ENCODE results near the gene VANGL1.
"Not testable (repeated sequence)": the region's sequence is repeated elsewhere in the genome, so short reads cannot be mapped to it uniquely, and the experiment has no call there.

The VANGL1 gene

DNA sequence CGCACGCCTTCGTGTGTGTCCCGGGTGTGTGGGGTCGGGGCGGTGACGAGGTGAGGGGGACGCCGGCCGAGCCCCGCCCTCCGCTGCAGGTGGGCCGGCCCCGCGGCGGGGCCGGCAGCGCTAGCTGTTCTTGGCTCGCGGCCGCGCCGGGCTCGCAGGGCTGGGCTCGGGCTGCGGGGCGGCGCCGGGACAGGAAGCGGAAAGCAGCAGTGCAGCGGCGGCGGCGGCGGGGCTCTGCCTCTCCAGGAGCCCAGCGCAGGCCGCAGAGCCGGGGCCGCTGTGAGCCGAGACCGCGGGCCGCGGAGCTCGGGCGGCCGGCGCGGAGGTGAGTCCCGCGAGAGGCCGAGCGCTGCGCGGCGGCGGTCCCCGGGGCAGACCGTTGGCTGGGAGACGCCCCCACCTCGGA, at the start of gene VANGL1:
TSS of gene VANGL1 (plus strand) at position 209 of the 406 bp plus-strand sequence. CDS start 9,444 bp downstream, outside the sequence.
- DNase-seq (ENCODE audit: low spot score): peak; percentile 36

DNA sequence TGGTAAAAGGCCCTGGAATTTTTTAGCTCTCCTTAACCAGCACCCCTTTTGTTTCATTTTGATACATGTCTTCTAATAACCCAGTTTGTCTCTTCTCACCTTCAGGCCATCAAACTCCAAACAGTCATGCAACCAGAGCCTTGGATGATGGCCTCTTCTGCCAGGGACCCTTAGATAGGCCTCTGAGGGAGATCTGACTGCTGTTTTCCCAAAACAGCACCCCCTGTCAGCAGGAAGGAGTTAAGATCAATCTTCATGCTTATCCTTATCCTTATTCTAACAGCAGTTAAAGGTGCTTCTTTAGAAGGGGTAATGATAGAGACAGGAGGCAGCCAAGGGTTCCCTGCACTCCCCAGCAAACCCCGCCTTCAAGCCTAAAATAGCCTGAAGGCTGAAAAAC, 49.5 kb upstream of the VANGL1 start:
- no peak for DNase-seq (ENCODE audit: low spot score)

DNA sequence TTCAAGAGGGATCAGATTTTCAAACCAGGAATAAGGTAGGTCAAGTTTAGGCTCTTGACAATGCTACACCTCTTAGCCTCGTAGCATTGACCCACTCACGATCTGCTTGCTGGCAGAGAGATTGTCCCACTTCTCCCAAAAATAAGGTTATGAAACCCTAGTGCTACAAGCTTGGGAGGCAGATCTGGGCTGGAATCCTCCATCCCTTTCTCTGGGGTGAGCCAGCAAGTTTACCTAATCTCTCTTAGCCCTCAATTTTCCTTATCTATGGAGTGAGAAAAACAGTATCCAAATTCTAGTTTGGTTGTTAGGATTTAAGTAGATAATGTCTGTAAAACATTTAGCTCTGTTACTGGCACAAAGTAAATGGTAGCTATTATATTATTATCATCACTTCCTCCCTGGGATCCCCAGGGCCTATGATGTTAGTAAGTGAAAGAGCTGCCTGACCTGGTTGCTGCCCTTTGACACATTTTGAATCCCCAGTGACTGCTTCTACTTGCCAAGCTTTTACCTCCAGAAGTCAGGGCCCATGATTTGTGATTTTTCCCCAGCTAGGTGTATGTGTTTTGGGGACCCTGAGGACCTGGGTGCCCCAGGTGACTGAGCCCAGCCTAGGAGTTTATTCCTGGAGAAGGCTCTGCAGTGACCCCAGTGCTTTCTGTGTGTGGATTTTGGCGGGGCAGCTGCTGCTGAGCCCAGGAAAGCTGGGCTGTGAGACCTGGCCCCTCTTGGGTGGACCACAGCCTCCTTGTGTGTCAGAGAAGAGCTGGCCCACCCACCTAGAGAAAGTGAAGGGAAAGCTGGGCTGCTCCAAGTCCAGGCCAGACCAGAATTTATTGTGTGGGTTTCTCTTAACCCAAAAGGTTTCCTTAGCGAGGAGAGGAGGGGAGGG, 48.2 kb upstream of the VANGL1 start:
- no peak for DNase-seq (ENCODE audit: low spot score)

DNA sequence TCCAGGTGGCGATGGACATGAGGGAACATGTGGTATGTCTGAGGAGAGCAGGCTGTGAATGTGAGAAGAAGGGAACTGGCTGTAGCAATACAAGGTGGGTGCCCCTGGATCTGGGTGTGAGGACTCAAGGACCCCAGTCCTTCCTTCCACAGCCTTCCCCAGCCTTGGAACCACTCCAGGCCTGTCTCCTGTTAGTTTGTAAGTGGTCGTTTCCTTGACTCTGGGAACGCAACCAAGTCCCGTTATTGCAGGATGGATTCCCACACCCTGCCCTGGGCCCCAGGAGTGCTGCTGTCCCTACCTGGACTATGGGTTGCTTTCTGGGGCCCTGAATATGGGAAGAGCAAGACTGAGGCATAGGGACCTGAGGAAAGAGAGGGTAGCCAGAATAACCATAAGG, 47.2 kb upstream of the VANGL1 start:
- no peak for DNase-seq (ENCODE audit: low spot score)

DNA sequence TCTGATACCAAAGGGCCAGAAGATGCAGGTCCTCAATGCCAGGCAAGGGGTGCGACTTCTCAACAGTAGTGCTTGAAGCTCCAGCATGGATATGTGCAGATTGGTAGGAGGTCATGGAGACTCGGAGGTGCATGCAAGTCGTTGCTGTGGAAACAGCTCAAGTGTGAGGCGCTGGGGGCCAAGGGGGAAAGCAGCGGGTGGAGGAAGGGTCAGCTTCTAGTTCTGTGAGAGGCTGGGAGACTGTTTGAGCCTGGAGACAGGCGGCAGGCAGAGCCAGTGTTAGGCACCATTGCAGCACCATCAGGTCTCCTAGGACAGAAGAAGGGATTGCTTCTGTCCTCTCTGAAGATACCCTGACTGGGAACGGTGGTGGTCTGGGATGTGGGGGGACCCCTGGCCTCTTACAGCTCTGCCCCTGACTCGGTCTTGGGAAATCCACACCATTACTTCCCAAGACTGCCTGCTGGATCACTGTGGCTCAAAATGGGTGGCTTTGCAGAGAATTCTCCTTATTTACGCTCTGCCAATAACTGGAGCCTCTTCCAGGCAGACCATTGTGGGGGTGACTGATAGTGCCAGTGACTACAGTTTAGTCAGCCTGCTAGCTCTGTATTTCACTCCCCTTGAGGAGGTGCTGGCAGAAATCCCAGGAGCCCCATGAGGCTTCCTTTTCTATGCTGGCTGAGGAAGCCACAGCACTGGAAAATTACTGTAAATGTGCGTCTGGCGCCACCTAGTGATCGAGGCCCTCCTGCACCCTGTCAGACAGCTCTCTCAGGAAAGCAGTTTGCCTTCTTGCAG, 46.3 kb upstream of the VANGL1 start:
- DNase-seq (ENCODE audit: low spot score): peak; percentile 55

DNA sequence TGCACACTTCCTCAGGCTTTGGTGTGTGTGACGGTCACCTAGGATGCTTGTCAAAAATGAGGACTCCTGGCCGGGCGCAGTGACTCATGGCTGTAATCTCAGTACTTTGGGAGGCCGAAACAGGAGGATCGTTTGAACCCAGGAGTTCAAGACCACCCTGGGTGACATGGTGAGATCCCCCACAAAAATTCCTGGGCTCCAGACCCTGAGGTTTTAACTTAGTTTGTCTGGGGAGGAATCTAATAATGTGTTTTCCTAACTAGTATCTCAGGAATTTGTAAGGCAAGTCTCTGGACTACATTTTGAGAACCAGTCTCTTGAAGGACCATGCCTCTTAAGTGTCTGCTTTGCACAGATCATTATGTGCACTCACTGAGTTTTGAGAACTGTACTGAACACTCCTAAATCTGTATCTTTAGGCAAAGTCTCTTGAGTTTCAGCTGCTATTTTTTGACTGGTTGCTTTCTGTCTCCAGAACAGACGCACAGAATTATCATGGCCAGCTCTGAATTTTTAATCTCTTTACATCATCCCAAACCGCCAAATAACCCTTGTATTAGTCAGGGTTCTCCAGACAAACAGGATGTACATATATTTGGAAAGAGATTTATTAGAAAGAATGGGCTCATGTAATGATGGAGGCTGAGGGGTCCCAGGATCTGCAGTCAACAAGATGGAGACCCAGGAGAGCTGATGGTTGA, 45.5 kb upstream of the VANGL1 start:
- no peak for DNase-seq (ENCODE audit: low spot score)

DNA sequence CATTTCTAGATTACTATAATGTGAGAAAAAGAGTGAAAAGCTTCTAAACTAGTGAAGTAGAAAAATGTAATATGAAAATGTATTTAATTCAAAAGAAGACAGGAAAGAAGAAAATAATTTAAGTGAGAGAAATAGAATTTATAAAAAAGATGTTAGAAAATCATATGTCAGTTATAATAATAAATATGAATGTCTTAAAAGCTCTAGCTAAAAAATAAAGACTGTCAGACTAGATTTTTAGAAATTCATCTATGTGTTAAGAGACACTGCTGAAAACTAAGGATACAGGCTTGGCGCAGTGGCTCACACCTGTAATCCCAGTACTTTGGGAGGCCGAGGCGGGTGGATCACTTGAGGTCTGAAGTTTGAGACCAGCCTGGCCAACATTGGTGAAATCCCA, 37.3 kb upstream of the VANGL1 start:
- DNase-seq (ENCODE audit: low spot score): no peak

DNA sequence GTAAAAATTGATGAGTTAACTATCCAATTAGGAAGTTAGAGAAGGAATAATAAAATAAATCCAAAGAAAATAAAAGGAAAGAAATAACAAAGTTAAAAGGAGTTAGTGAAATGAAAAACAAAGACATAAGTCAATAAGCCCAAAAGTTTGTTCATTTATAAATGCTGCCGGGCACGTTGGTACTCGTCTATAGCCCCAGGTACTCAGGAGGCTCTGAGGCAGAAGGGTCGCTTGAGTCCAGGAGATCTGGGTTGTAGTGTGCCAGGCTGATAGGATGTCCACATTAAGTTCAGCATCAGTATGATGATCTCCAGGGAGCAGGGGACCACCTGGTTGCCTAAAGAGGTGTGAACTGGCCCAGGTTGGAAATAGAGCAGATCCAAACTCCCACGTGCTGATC, 35.5 kb upstream of the VANGL1 start:
- no peak for DNase-seq (ENCODE audit: low spot score)

DNA sequence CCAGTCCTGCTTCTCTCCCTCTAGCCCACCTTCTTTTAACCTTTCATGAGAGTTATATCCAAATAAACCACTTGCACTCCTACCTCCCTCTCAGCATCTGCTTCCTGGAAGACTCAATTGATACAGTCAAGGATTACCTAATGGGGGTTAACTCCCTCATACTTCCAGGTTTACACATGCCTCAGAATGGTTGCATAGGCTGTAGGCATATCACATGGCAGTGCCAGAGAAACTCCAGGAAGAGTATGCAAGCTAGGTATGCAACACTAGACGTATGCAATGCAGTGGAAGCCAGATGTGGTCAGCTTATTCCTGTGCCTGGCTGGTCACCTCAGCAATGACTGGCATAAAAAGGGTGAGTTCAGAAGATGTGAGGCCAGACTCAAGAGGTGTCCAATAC, 32.7 kb upstream of the VANGL1 start:
- no peak for DNase-seq (ENCODE audit: low spot score)

DNA sequence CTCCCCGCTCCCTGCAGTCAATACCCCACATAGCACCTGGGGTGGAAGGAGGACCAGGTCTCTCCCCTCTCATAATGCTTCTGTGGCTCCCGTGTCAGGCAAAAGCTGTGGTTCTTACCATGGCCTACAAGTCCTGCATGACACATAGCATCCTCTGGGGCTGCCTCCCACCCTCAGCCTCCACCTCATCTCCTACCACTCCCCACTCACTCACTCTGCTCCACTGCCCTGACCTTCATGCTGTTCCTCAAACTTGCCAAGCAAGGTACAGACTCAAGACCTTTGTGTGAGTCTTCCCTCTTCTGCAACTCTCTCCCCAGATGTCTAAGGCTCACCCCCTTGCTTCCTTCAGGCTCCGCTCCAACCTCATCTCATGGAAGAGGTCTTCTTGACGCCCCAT, 28.0 kb upstream of the VANGL1 start:
- no peak for DNase-seq (ENCODE audit: low spot score)

DNA sequence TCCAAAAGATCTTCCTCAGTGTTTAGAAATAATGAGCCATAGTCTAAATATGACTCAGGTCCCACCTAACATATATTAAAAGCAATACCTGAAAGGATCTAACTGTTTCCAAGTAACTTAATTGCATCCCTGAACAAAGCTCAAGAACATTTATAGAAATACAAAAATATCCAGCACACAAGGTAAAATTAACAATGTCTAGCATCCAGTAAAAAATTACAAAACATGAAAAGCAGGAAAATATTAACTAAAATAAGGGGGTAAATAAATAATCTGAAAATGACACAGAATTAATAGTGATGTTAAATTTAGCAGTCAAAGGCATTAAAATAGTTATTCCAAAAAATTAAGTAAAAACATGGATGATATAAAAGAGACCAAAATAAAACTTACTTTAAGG, 21.3 kb upstream of the VANGL1 start:
- no peak for DNase-seq (ENCODE audit: low spot score)

DNA sequence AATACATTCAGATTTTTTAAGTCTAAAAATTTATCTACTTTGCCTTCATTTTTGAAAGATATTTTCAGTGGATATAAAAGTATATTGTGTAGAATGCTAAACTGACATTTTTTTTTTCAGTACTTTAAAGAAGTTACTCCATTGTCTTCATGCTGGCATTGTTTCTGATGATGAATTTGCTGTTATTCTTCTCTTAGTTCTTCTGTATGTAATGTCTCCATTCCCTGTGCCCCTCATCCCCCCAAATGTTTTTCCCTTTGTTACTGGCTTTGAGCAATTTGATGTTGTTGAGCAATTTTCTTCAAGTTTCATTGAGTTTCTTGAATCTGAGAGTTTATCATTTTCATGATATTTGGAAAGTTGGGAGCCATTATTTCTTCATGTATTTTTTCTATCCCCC, 20.8 kb upstream of the VANGL1 start:
- DNase-seq (ENCODE audit: low spot score): no peak

DNA sequence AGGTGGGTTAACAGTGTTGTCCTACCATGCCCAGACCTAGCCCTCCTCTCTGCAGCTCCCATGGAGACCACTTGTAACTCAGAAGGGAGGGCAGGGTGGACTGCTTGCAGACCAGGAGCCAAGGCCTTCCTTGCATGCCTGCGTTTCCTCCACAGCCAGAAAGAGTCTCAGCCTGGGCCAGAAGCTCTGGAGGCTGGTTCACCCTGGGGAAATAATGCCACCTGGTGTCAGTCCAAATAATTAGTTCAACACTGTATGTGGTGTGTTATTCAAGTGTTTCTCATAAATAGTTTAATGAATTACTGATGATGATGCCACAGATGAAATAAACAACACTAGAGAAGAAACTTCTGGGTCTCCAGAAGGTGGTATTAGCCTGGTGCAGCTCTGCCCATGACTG, 16.9 kb upstream of the VANGL1 start:
- no peak for DNase-seq (ENCODE audit: low spot score)

DNA sequence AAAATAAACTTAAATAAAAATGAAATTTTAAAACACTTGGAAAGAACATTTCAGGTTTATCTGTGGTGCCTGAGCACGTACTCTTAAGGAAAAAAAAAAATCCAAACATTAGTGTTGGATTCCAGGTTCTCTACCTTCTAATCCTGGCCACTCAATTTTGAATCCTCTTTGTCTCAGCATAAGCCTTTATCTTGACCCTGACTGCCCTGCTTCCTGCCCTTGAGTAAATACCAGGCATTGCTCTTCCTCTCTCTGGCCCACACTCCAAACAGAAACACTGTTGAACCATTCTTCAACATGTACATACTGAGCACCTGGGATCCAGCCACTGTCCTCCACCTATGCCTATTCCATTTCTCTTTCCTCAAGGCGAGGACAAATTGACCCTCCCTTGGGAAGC, 11.4 kb upstream of the VANGL1 start:
- DNase-seq (ENCODE audit: low spot score): no peak

DNA sequence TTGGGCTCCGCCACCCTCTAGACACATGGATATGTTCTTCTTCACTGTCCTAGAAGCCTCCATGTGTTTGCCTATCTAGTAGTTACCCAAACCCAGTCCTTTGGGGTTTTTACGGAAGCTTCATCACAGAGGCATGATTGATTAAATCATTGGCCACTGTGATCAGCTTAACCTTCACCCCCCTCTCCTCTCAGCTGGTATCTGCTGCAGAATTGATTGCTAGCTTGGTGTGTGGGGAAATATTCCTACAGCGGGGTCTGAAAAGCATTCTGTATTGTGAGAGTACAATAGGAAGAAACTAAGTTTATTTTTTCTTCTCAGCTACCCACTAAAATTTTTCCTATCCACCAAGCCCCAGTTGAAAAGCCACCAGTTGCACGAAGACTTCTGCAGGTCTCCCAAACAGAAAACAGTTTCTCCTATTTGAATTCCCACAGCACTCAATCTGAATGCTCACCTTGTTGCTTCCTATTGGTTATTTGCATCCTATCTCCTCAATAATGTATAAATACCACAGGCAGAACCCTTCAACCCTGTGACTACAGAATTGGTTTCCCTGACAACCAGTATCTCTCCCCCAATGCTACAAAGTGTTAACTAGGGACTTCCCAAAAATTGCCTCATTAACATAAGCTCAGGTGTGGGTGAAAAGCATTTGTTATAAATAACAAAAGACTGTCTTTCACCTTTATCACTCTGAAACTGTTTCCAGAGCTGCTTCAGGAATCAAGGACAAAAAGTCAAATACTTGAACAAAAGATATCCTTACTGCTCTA, 9.3 kb upstream of the VANGL1 start:
- DNase-seq (ENCODE audit: low spot score): no peak

DNA sequence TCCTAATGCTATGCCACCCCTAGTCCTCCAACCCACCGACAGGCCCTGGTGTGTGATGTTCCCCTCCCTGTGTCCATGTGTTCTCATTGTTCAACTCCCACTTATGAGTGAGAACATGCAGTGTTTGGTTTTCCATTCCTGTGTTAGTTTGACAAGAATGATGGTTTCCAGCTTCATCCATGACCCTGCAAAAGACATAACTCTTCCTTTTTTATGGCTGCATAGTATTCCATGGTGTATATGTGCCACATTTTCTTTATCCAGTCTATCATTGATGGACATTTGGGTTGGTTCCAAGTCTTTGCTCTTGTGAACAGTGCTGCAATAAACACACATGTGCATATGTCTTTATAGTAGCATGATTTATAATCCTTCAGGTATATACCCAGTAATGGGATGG, 8.2 kb upstream of the VANGL1 start:
- DNase-seq (ENCODE audit: low spot score): not testable (repeated sequence)

DNA sequence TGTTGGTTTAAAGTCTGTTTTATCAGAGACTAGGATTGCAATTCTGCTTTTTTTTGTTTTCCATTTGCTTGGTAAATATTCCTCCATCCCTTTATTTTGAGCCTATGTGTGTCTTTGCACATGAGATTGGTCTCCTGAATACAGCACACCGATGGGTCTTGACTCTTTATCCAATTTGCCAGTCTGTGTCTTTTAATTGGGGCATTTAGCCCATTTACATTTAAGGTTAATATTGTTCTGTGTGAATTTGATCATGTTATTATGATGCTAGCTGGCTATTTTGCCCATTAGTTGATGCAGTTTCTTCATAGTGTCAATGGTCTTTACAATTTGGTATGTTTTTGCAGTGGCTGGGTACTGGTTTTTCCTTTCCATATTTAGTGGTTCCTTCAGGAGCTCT, 4.5 kb upstream of the VANGL1 start:
- not testable (repeated sequence) for DNase-seq (ENCODE audit: low spot score)

DNA sequence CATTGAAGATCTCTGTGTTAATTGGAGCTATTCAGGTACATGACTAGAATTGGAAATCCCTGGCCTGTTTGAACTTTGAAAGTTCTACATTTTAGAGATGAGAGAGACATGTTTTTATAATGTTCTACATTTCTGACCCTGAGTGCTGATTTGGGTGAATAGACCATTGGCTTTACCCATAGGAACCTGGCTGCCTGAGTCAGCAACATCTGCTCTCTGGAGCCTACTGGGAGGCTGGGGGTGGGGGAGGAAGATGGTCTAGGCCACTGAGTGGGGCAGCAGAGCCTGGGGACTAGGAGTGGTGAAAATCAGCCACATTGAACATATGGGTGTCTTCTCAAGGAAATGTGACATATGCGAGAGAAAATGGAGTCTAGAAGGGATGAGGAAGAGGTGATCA, 1.4 kb upstream of the VANGL1 start:
- no peak for DNase-seq (ENCODE audit: low spot score)

DNA sequence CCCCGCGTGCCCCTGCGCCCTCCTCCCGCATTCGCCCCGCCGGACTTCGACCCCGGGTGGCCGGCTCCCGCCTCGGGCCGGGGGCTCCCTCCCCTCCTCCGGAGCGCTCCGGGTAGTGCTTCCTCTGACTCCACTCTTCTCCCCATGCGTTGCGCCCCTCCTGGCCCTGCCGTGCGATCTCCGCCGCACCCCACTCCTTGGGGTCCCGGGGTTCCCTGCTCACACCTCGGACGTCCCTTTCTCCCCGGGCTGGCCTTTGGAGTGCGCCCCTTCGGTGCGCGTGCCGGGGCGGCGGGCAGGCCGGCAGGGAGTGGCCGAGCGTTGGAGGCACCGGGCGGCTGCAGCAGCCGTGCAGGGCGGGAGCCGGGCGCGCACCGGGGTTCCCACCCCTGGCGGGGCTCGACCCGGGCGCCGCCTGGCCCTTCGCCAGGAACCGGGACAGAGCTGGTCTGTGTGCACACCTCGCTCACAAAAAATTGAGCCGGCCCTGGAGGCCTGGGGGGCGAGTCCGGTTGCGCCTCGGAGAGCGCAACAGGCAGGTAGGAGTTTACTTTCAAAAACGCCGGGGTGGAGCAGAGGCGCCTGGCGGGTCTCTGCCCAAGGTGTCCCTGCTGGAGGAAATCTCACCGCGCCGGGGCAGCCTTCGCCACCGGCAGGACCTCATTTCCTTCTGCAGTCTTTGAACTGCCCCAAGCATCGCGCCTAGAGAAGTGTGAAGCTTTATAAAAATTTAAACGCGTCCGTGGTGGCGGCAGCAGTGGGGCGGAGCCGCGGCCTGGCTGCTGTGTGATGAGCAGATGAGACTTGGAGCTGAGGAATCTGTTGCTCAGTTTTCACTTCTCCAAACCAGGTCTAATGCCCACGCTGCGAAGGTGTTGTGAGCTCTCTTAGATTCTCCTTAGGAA, 650 bp downstream of the VANGL1 start:
- peak; percentile 44 for DNase-seq (ENCODE audit: low spot score)

DNA sequence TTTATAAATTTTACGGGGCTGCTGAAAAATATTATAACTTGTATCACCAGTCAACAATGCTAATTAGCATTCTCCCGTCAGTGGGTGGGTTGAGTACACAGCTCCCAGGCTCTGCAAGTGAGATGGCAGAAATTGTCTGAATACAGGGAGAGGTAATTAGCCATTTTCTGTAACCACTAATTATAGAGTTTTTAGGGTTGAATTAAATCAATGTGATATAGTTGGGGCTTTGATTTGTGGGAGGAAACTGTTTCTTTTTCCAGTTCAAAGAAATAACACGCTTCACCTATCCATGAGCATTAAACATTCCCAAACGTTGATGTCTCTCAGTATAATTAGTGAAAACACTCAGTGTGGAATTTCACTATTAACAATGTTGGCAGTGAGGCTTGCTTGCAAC, 1.5 kb downstream of the VANGL1 start:
- no peak for DNase-seq (ENCODE audit: low spot score)

DNA sequence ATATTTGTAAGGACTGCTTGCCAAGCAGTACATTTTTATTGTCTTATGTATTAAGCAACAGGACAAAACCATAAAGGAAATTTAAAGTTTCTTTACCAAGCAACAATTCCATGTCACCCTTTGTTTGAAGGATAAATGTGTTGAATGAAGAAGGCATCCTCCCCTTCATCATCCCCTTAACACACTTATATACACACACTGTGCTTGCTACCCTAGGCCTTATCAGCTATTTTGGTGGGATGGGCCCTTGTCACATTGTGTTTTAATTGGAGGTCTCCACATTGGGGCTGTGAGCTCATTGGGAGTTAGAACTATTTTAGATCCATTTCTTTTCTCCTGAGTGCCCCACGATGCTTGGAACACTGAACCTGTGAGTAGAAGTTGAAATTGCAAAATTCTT, 1.9 kb downstream of the VANGL1 start:
- DNase-seq (ENCODE audit: low spot score): no peak

All from hematopoietic multipotent progenitor cell treated with erythropoietin and hydrocortisone succinate and interleukin-3 and kit ligand, for 17 days (in vitro differentiated cells).